Measurements from ENCODE around the gene GRWD1.
A peak's percentile ranks its signal among the peaks of the same experiment; 100 is the strongest.

Gene GRWD1

DNA sequence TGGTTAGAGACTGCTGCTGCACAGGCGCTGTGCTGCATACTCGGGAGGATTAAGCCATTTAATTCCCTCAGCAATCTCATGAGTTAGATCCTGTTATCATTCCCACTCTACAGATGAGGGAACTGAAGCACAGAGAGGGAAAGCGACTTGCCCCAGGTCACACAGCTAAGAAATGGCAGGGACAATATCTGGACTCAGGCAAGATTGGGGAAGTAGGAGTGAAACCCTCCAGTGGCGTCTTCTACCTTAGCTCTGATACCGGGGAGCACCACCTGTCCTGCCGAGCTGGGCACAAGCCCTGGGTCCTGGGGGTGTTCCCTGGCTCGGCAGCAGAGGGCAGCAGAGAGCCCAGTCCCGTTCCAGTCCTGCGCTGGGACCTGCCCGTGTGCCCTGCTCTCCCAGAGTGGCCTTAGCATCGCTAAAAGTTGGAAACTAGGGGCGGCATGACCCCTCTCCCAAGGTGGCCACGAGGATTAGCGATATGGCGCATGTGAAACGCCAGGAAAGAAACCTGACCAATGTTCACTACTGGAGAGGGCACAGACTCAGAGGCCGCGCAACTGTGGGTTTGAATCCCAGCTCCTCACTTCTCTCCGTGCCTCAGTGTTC is 43.9 kb downstream of the GRWD1 start:
- TF ChIP-seq, protein P1, sequence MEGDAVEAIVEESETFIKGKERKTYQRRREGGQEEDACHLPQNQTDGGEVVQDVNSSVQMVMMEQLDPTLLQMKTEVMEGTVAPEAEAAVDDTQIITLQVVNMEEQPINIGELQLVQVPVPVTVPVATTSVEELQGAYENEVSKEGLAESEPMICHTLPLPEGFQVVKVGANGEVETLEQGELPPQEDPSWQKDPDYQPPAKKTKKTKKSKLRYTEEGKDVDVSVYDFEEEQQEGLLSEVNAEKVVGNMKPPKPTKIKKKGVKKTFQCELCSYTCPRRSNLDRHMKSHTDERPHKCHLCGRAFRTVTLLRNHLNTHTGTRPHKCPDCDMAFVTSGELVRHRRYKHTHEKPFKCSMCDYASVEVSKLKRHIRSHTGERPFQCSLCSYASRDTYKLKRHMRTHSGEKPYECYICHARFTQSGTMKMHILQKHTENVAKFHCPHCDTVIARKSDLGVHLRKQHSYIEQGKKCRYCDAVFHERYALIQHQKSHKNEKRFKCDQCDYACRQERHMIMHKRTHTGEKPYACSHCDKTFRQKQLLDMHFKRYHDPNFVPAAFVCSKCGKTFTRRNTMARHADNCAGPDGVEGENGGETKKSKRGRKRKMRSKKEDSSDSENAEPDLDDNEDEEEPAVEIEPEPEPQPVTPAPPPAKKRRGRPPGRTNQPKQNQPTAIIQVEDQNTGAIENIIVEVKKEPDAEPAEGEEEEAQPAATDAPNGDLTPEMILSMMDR (IDR thresholded peaks at IDR 0.05; ENCODE audit: insufficient read depth, low read length, poor library complexity, severe bottlenecking) = peak; percentile 98
- Histone ChIP-seq H3K4me3 (replicated peaks; ENCODE audit: low read depth, low read length) (no peak overlapping the region), H3K27me3 (replicated peaks; ENCODE audit: control insufficient read depth, insufficient read depth, low read length) (no peaks in the 10 kb centered on the region; the same call in 1 of the 2 replicates), H3K36me3 (ENCODE audit: control insufficient read depth, insufficient read depth, low read length) (no peaks in the 10 kb centered on the region)
- peak; percentile 85 for DNase-seq (ENCODE audit: extremely low read depth, insufficient read length)

DNA sequence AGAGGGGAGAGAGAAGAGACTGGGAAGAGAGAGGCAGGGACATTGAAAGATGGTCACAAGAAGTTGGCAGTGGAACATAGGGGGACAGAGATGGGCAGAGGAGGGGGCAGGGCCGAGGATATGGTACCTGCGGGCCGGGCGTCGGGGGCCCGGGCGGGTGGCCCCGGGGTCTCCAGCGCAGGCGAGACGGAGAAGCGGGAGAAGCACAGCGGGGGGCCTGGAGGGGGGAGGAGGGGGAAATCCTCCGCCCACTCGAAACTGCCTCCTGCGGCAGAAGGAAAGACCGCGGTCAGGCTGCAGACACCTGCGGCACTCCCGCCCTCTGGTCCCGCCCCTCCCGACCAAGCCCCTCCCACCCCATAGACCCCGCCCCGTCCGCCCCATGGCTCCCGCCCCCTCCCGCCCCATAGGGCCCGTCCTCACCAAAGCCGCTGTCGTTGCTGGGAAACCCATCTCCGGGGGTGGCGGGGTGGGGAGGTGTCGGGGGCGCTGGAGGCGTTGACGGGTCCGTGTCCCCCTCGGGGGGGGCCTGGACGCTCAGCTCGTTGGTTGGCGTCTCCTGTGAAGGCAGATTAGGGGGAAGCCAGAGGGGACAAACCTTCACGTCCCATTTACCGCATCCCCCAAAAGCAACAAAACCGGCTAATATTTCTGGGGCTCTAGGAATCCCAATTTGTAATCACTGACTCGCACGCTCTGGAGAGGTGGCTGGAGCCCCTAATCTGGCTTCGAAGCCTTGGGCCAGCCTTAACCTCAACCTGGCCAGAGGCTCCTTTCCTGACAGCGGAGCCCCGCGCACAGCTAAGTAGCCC is 45.4 kb downstream of the GRWD1 start:
- peak; percentile 72 for DNase-seq (ENCODE audit: extremely low read depth, insufficient read length)
- Histone ChIP-seq H3K27me3 (replicated peaks; ENCODE audit: control insufficient read depth, insufficient read depth, low read length) (no peaks in the 10 kb centered on the region; the same call in 1 of the 2 replicates), H3K36me3 (ENCODE audit: control insufficient read depth, insufficient read depth, low read length) (no peaks in the 10 kb centered on the region), H3K4me3 (replicated peaks; ENCODE audit: low read depth, low read length) (no peak overlapping the region)
- TF ChIP-seq, protein P1 (IDR thresholded peaks at IDR 0.05; ENCODE audit: insufficient read depth, low read length, poor library complexity, severe bottlenecking) = no peak

DNA sequence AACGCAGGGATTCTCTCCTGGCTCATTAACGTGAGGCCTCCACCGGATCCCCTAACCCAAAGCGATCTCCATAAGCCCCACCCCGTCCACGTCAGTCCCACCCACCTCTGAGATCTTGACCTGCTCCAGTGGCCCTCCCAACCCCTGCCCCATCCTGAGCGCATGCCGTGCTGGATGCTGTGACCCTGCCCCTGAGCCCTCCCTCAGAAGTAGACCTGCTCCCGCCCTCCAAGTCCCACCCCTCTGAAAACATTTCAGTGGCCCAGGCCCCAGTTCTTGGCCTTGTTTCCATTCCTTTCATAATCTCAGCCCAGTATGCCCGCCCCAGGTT is 46.0 kb downstream of the GRWD1 start:
- Histone ChIP-seq H3K4me3 (replicated peaks; ENCODE audit: low read depth, low read length) (no peak overlapping the region), H3K36me3 (ENCODE audit: control insufficient read depth, insufficient read depth, low read length) (no peaks in the 10 kb centered on the region), H3K27me3 (replicated peaks; ENCODE audit: control insufficient read depth, insufficient read depth, low read length) (no peaks in the 10 kb centered on the region; the same call in 1 of the 2 replicates)
- DNase-seq (ENCODE audit: extremely low read depth, insufficient read length) = no peak
- TF ChIP-seq, protein P1 (IDR thresholded peaks at IDR 0.05; ENCODE audit: insufficient read depth, low read length, poor library complexity, severe bottlenecking) = no peak

GRCh38 chr19:48492925-48493717 is 47.3 kb downstream of the GRWD1 start:
- TF ChIP-seq, protein P1 (IDR thresholded peaks at IDR 0.05; ENCODE audit: insufficient read depth, low read length, poor library complexity, severe bottlenecking) = no peak
- H3K4me3 ChIP-seq (replicated peaks; ENCODE audit: low read depth, low read length) = peak overlapping the region; percentile 53

GRCh38 chr19:48493718-48494401 is 48.1 kb downstream of the GRWD1 start:
- Histone ChIP-seq H3K36me3 (ENCODE audit: control insufficient read depth, insufficient read depth, low read length) (no peaks in the 10 kb centered on the region), H3K4me3 (replicated peaks; ENCODE audit: low read depth, low read length) (peak overlapping the region; percentile 53), H3K27me3 (replicated peaks; ENCODE audit: control insufficient read depth, insufficient read depth, low read length) (no peaks in the 10 kb centered on the region; the same call in 1 of the 2 replicates)
- DNase-seq (ENCODE audit: extremely low read depth, insufficient read length) = no peak
- TF ChIP-seq, protein P1 (IDR thresholded peaks at IDR 0.05; ENCODE audit: insufficient read depth, low read length, poor library complexity, severe bottlenecking) = no peak

More at GRCh38 chr19:48492925-48493717, 47.3 kb downstream of the GRWD1 start:
- peak; percentile 87 for DNase-seq (ENCODE audit: extremely low read depth, insufficient read length)
- Histone ChIP-seq H3K36me3 (ENCODE audit: control insufficient read depth, insufficient read depth, low read length) (no peaks in the 10 kb centered on the region), H3K27me3 (replicated peaks; ENCODE audit: control insufficient read depth, insufficient read depth, low read length) (no peaks in the 10 kb centered on the region; the same call in 1 of the 2 replicates)

Measured in GM06990 (cell line).